ENCODE data around the gene HGFAC. TPM values are rescaled to one million over a fixed set of nuclear protein-coding genes. Genes with fewer than 3 reads are reported as not detected.

HGFAC gene
- total RNA-seq, 3 donors from 2014 or later (not counting 1 experiment from before 2014, with no cell fraction given) = 0.43 to 0.54 TPM; not detected in 1

GRCh38 chr4:3460926-3461325, 19.2 kb downstream of the HGFAC start:
- Histone ChIP-seq H3K27me3 (ENCODE audit: control insufficient read depth, insufficient read depth, low read length) (peaks cover 17% of the 10 kb centered on the region), H3K9me3 (ENCODE audit: control insufficient read depth, insufficient read depth, low read length) (no peaks in the 10 kb centered on the region), H3K36me3 (ENCODE audit: control insufficient read depth, insufficient read depth, low read length) (no peaks in the 10 kb centered on the region), H3K4me3 (ENCODE audit: low read length) (no peak overlapping the region), H3K4me1 (ENCODE audit: control insufficient read depth, insufficient read depth, low read length) (peaks cover 5% of the 10 kb centered on the region), H3K27ac (ENCODE audit: low read length) (no peak overlapping the region)
- H3K9me3 Mint-ChIP-seq = no peaks in the 10 kb centered on the region
- no peak for TF ChIP-seq CTCF (IDR thresholded peaks at IDR 0.05)
- no peaks in the 10 kb centered on the region for H3K4me1 Mint-ChIP-seq
- DNase-seq (no peak), ATAC-seq (no peak)
- 70% methylated on average over 5 of the region's 5 CpGs for WGBS (ENCODE audit: insufficient coverage)
- H3K36me3 Mint-ChIP-seq = no peaks in the 10 kb centered on the region
- no peak overlapping the region for H3K4me3 Mint-ChIP-seq
- H3K27me3 Mint-ChIP-seq (ENCODE audit: low read depth in 2 of 2) = peaks cover 19 to 27% of the 10 kb centered on the region in 2 donors
- no peak overlapping the region for H3K27ac Mint-ChIP-seq
- intact Hi-C loops (cut with micrococcal nuclease) = no loop called here

GRCh38 chr4:3461515-3462291, 19.9 kb downstream of the HGFAC start:
- no peaks in the 10 kb centered on the region for H3K4me1 Mint-ChIP-seq
- no peak for ATAC-seq
- Histone ChIP-seq H3K9me3 (ENCODE audit: control insufficient read depth, insufficient read depth, low read length) (no peaks in the 10 kb centered on the region), H3K4me1 (ENCODE audit: control insufficient read depth, insufficient read depth, low read length) (peaks cover 5% of the 10 kb centered on the region), H3K4me3 (ENCODE audit: low read length) (no peak overlapping the region), H3K27me3 (ENCODE audit: control insufficient read depth, insufficient read depth, low read length) (peaks cover 17% of the 10 kb centered on the region), H3K36me3 (ENCODE audit: control insufficient read depth, insufficient read depth, low read length) (no peaks in the 10 kb centered on the region), H3K27ac (ENCODE audit: low read length) (no peak overlapping the region)
- intact Hi-C loops (cut with micrococcal nuclease) = no loop called here
- TF ChIP-seq CTCF (IDR thresholded peaks at IDR 0.05) = no peak
- no peak overlapping the region for H3K27ac Mint-ChIP-seq
- no peaks in the 10 kb centered on the region for H3K36me3 Mint-ChIP-seq
- H3K9me3 Mint-ChIP-seq = no peaks in the 10 kb centered on the region
- no peak for DNase-seq
- no peak overlapping the region for H3K4me3 Mint-ChIP-seq
- H3K27me3 Mint-ChIP-seq (ENCODE audit: low read depth in 2 of 2) = peaks cover 19 to 27% of the 10 kb centered on the region in 2 donors
- 86% methylated on average over 21 of the region's 25 CpGs for WGBS (ENCODE audit: insufficient coverage)

- TF ChIP-seq CTCF (IDR thresholded peaks at IDR 0.05) = no peak
- no peaks in the 10 kb centered on the region for H3K36me3 ChIP-seq (ENCODE audit: control insufficient read depth, insufficient read depth, low read length)
- H3K4me1 ChIP-seq (ENCODE audit: control insufficient read depth, insufficient read depth, low read length) = peaks cover 5% of the 10 kb centered on the region
- Mint-ChIP-seq H3K27ac (no peak overlapping the region), H3K4me3 (peak overlapping the region; percentile 65), H3K9me3 (no peaks in the 10 kb centered on the region), H3K27me3 (ENCODE audit: low read depth in 2 of 2) (peaks cover 19 to 27% of the 10 kb centered on the region in 2 donors), H3K4me1 (no peaks in the 10 kb centered on the region), H3K36me3 (no peaks in the 10 kb centered on the region)
- intact Hi-C loops (cut with micrococcal nuclease) = no loop called here
- 85% methylated on average over 10 of the region's 10 CpGs for WGBS (ENCODE audit: insufficient coverage)
- H3K9me3 ChIP-seq (ENCODE audit: control insufficient read depth, insufficient read depth, low read length) = no peaks in the 10 kb centered on the region
- DNase-seq = no peak
- ATAC-seq = peak in 1 of 3 donors; percentile 5
- no peak overlapping the region for H3K4me3 ChIP-seq (ENCODE audit: low read length)
- H3K27me3 ChIP-seq (ENCODE audit: control insufficient read depth, insufficient read depth, low read length) = peaks cover 17% of the 10 kb centered on the region
- no peak overlapping the region for H3K27ac ChIP-seq (ENCODE audit: low read length)
These were observed 20.6 kb downstream of the HGFAC start for GRCh38 chr4:3462321-3462789.

Data from natural killer cell (primary cell).